ENCODE measurements around the gene CHPF.

Gene CHPF, protein sequence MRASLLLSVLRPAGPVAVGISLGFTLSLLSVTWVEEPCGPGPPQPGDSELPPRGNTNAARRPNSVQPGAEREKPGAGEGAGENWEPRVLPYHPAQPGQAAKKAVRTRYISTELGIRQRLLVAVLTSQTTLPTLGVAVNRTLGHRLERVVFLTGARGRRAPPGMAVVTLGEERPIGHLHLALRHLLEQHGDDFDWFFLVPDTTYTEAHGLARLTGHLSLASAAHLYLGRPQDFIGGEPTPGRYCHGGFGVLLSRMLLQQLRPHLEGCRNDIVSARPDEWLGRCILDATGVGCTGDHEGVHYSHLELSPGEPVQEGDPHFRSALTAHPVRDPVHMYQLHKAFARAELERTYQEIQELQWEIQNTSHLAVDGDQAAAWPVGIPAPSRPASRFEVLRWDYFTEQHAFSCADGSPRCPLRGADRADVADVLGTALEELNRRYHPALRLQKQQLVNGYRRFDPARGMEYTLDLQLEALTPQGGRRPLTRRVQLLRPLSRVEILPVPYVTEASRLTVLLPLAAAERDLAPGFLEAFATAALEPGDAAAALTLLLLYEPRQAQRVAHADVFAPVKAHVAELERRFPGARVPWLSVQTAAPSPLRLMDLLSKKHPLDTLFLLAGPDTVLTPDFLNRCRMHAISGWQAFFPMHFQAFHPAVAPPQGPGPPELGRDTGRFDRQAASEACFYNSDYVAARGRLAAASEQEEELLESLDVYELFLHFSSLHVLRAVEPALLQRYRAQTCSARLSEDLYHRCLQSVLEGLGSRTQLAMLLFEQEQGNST

DNA sequence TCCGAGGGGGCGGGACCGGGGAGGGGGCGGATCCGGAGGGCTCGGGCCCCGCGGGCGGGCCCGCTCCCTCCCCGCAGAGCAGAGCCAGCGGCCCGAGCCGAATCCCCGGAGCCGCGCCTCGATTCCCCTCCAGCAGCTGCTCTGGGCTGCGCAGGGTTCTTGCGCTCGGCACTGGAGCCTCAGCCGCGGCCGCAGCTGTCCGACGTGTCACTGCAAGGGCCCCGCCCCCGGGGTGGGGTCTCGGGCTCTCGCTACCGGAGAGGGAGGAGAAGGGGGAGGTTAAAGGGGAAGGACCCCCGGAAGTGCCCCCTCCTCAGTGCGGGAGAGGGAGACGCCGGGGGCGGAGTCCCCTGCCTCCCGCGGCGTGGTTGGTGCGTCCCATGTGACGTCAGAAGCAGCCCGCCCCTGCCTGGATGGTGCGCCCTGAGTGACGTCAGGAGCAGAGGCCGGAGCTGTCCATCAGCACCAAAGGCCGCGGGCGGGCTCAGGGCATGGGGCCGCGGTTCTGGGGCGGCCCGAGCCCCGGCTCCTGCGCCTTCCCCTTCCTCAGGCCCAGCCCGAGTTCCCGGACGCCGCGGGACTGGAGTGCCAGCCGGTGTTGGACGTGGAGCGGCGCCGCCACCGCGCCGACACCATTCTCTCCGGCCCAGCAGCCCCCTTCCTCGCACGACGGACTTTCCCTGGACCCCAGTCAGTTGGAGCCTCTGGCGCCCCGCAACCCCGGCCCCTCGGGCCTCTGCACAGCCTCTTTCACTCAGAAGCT, at the start of gene CHPF, which contains the start of gene TMEM198:
Gene CHPF (minus strand): TSS at position 214 of the 763 bp plus-strand sequence. CDS start 271 bp downstream, outside the sequence.
Gene TMEM198 (plus strand): TSS at position 433 of the 763 bp plus-strand sequence. CDS start 700 bp downstream, outside the sequence.
- H3K27me3 ChIP-seq = peaks cover 30% of the 10 kb centered on the region; the same call in 1 of the 2 replicates
- no peak for TF ChIP-seq Cebpa-rat (IDR thresholded peaks at IDR 0.05)
- H3K9ac ChIP-seq = peak within 1 kb of the TSS; percentile 80
- H3K4me1 ChIP-seq = peaks cover 32% of the 10 kb centered on the region
- H3K4me2 ChIP-seq = peak within 1 kb of the TSS; percentile 99
- no peaks in the 10 kb centered on the region for H3K9me3 ChIP-seq
- H3K4me3 ChIP-seq = peak within 1 kb of the TSS; percentile 87
- peaks cover 22% of the 10 kb centered on the region for H3K36me3 ChIP-seq
- peak within 1 kb of the TSS; percentile 71 for H3K27ac ChIP-seq
- H4K20me1 ChIP-seq = peaks cover 42% of the 10 kb centered on the region

DNA sequence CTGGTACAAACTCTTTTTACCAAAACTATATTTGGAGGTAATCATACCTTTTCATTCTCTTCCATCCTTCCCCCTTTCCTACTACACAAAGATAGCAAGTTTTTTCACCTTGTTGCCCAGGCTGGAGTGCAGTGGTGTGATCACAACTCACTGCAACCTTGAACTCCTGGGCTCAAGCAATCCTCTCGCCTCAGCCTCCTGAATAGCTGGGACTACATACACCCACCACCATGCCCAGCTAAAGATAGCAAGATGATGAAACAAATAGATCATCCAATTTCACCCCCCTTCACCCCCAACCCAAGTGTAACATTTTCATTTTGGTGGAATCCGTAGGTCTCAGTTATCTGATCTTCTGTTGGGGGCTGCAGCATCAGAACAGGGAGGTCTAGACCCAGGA, 49.5 kb upstream of the CHPF start:
- Histone ChIP-seq H3K36me3 (no peaks in the 10 kb centered on the region), H3K9ac (no peak overlapping the region), H3K4me1 (peaks cover 11% of the 10 kb centered on the region), H3K4me2 (no peak overlapping the region), H3K27me3 (no peaks in the 10 kb centered on the region), H3K27ac (no peak overlapping the region), H4K20me1 (no peaks in the 10 kb centered on the region), H3K9me3 (no peaks in the 10 kb centered on the region), H3K4me3 (no peak overlapping the region)
- no peak for TF ChIP-seq Cebpa-rat (IDR thresholded peaks at IDR 0.05)

DNA sequence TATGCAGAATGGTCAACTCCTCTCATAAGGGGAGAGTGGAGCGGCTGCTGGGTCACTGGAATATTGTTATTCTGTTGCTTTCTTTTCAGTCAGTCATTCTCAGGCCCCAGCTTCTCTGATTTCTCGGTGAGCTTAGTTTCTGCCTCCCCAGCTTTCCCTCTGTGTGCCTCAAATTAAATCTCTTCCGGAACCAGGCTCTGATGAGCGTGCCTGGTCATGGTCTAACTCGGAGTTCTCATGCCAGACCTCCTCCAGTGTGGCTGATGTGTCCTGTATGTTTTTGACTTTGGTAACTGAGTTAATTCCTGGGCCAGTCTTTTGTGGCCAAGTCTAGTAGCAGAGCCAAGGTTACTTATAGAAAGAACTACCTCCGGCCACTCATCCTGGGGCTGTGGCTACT, 49.1 kb upstream of the CHPF start:
- no peaks in the 10 kb centered on the region for H3K9me3 ChIP-seq
- no peaks in the 10 kb centered on the region for H4K20me1 ChIP-seq
- no peak overlapping the region for H3K4me2 ChIP-seq
- H3K4me1 ChIP-seq = peaks cover 10% of the 10 kb centered on the region
- no peaks in the 10 kb centered on the region for H3K27me3 ChIP-seq
- H3K9ac ChIP-seq = no peak overlapping the region
- no peak for TF ChIP-seq Cebpa-rat (IDR thresholded peaks at IDR 0.05)
- H3K27ac ChIP-seq = no peak overlapping the region
- no peak overlapping the region for H3K4me3 ChIP-seq
- no peaks in the 10 kb centered on the region for H3K36me3 ChIP-seq

DNA sequence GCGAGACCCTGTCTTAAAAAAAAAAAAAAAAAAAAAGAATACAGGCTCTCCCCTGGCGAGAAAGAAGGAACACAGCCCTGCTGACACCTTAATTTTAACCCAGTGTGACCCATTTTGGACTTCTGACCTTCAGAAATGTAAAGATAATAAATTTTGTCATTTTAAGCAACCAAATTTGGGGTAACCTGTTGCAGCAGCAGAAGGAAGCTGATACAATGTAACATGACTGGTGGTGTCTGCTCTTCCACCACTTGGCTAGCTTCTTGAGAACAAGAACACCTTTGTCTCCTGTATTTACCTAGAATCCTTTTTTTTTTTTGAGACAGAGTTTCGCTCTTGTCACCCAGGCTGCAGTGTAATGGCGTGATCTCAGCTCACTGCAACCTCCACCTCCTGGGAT, 47.5 kb upstream of the CHPF start:
- Histone ChIP-seq H3K4me3 (no peak overlapping the region), H3K27me3 (no peaks in the 10 kb centered on the region), H4K20me1 (no peaks in the 10 kb centered on the region), H3K27ac (no peak overlapping the region), H3K4me1 (no peaks in the 10 kb centered on the region), H3K9ac (no peak overlapping the region), H3K4me2 (no peak overlapping the region), H3K9me3 (no peaks in the 10 kb centered on the region), H3K36me3 (no peaks in the 10 kb centered on the region)
- TF ChIP-seq Cebpa-rat (IDR thresholded peaks at IDR 0.05) = no peak

DNA sequence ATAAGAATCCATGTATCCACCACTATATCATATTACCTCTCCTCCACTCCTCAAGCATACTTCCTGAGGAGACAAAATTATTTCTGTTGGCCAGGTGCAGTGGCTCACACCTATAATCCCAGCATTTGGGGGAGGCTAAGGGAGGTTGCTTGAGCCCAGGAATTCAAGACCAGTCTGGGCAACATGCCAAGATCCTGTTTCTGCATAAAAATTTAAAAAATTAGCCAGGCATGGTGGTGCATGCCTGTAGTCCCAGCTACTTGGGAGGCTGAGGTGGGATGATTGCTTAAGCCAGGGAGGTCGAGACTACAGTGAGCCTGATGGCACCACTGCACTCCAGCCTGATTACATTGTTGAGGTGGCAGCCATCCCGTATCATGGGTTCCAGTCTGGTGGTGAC, 37.7 kb upstream of the CHPF start:
- no peak overlapping the region for H3K27ac ChIP-seq
- no peak for TF ChIP-seq Cebpa-rat (IDR thresholded peaks at IDR 0.05)
- no peak overlapping the region for H3K9ac ChIP-seq
- H3K9me3 ChIP-seq = no peaks in the 10 kb centered on the region
- no peaks in the 10 kb centered on the region for H3K36me3 ChIP-seq
- no peak overlapping the region for H3K4me2 ChIP-seq
- no peaks in the 10 kb centered on the region for H3K27me3 ChIP-seq
- no peaks in the 10 kb centered on the region for H3K4me1 ChIP-seq
- no peaks in the 10 kb centered on the region for H4K20me1 ChIP-seq
- H3K4me3 ChIP-seq = no peak overlapping the region

DNA sequence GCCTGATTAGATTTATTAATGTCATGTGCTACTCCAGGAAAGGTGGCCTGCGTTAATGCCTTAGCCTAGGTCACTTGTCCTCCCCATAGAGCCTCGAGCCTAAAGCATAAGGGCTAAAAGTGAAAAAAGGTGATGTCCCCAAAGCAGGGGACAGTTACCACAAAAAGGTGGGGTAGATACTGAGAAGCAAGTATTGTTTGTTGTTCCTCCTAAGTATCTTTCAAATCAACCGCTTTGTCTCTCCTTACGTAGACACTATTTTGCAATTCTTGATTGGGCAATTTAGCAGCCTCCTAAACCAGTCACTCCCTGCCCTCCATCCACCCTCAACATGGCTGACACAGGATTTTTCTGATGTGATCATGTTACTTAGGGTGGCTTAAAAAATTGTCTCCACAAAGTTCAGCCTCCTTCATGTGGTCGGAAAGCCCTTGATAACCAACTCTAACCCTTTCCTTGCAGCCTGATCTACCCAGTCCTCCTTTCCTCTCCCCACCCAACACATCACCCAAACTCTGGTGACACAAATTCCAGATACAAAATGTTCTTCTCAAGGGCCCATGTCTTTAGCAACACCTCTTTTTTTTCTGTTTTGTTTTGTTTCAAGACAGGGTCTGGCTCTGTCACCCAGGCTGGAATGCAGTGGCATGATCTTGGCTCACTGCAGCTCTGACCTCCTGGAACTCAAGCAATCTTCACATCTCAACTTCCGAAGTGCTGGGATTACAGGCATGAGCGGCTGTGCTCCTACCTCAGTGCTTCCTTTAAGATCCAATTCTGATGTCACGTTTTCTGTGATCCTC, 35.4 kb upstream of the CHPF start:
- TF ChIP-seq Cebpa-rat (IDR thresholded peaks at IDR 0.05) = 0 out of 2 replicates have a peak, but pooled peaks have one; percentile 10
- Histone ChIP-seq H3K27me3 (no peaks in the 10 kb centered on the region), H3K4me2 (no peak overlapping the region), H3K4me3 (no peak overlapping the region), H3K4me1 (no peaks in the 10 kb centered on the region), H3K9ac (no peak overlapping the region), H4K20me1 (no peaks in the 10 kb centered on the region), H3K27ac (no peak overlapping the region), H3K36me3 (no peaks in the 10 kb centered on the region), H3K9me3 (no peaks in the 10 kb centered on the region)

DNA sequence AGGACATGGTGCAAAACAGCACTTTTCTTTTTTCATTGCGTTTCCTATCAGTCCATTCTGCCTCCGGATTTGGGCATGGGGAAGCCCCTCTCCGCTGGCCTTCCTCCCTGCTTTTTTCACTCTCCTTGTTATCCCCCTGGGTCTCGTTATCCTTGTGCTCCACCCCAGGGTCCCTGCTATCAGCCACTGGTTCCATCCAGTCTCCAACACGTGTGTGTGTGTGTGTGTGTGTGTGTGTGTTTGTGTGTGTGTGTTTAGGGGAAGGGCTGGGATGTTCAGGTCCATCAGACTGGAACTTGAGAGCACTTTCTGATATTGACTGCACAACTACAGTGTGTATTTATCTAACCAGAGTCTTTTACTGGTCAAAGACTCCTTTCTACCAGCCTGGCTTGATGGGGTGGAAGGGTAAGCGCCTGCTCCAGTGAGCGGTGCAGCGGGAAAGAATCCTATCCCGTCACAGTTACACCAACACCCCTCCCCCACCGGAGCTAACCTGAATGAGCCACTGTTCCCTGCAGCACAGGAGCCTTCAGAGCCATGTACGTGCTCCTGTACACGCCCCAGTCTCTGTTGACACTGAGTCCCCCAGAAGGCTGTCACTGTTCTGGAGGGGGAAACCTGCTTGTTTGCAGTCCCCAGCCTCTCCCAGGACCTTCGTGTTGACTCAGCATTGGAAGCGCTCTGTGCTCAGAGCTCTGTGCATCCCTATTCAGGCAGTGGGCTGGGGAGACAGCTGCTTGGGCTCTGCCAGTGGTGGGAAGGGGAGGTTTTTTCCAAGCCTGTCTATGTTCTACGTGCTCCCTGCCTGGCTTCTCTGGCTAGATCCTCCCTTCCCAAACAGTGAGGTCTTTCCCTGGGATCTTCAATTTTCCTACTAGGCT, 33.1 kb upstream of the CHPF start:
- Histone ChIP-seq H3K4me3 (no peak overlapping the region), H3K4me2 (no peak overlapping the region), H3K36me3 (no peaks in the 10 kb centered on the region), H3K27me3 (no peaks in the 10 kb centered on the region), H3K27ac (no peak overlapping the region), H3K4me1 (peaks cover 6% of the 10 kb centered on the region), H3K9me3 (no peaks in the 10 kb centered on the region), H3K9ac (no peak overlapping the region), H4K20me1 (no peaks in the 10 kb centered on the region)
- TF ChIP-seq Cebpa-rat (IDR thresholded peaks at IDR 0.05) = no peak
